ENCODE measurements around the gene RAB15. TPM values are rescaled to one million over a fixed set of nuclear protein-coding genes. Genes with fewer than 3 reads are reported as not detected.
A peak's percentile ranks its signal among the peaks of the same experiment; 100 is the strongest.

Gene RAB15
- 4.9 TPM for total RNA-seq

DNA sequence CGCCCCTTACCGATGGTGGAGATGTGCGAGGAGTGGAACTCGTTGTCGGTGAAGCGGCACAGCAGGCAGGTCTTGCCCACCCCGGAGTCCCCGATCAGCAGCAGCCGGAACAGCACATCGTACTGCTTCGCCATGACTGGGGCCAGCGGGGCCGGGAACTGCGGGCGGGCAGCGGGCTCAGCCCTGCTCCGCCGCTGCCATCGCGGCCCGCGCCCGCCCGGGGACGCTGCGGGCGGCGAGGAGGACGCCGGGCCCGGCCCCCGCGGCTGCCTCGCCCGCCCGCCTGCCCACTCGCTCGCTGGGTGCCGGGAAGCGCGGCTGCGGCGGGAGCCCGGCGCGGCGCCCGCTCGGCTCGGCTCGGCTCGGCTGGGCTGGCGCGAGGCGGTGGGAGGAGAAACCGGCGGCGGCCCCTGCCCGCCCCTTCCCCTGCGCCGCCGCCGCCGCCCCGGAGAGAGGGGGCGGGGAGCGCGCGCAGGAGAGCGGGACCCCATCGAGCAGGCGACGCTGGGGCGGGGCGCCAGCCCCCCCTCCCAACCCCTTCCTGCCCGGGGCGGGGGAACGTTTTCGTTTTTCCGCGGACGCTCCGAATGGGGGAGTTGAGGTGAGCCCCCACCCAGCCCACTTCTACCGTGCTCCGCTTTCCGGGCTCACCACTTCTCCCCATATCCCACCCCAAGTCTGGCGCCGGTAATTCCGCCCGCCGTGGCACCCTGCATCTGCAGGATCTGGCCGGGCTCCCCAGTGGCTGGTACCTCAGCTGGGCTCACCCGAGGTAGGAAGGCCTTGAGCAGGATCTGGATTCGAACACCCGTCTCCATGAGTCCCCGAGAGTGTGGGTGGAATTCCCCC is at the start of gene RAB15:
TSS of gene RAB15 (minus strand) at position 394 of the 849 bp plus-strand sequence. CDS start at position 134, 260 bp downstream.
- peak; percentile 74 for DNase-seq

- peak; percentile 59 for DNase-seq
Observed at GRCh38 chr14:65019944-65020566, 47.9 kb upstream of the RAB15 start.

GRCh38 chr14:65016471-65016870 is 44.3 kb upstream of the RAB15 start:
- no peak for DNase-seq

DNA sequence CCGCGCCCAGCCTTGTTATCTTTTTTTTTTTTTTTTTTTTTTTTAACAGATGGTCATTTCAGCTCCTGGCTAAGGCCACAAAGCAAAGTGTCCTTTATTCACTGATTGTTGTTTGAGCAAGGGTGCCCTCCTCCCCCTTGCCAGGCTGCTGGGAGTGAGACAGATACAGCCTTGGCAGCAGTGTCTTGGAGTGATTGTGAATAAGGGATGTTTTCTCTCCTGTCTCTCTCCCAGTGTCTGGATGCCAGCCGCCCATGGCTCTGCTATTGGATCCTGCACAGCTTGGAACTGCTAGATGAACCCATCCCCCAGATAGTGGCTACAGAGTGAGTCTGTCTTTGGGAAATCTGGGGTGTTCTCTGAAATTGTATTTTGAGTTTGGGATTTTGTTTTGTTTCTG is 43.3 kb upstream of the RAB15 start:
- DNase-seq, result no peak

- DNase-seq, result no peak
Observed at GRCh38 chr14:65012353-65012752, 40.2 kb upstream of the RAB15 start.

GRCh38 chr14:65011538-65011937 is 39.4 kb upstream of the RAB15 start:
- DNase-seq, result no peak

DNA sequence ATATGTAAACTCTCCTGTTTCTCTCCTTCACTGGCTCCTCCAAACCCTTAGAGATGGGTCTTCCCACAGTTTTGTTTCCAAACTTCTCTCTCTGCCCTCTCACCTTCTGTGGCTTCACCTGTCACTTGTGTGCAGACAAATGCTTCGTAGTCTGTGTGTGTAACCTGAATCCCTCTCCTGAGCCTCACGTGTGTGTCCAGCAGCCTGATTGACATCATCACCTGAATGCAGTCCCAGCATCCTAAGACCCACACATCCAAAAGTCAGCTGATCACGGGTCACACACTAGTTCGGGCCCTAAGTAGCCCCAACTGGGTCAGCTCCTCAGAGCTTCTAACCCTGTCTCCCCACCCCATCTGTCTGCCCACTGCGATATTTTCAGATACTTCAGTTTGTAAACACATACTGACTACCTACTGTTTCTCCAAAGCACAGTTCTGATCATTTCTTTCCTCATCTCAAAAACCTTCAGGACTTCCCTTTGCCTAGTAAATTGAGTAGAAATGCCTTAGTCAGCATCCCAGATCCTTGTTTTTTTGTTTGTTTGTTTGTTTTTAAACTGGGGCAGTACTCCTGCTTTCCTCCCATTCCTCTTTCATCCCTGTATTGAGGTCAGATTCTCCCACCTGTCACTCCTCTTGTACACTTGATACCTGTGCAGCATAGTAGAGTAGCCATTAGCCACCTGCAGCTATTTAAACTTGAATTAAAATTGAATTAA is 38.2 kb upstream of the RAB15 start:
- DNase-seq, result no peak

GRCh38 chr14:65007202-65007601 is 35.1 kb upstream of the RAB15 start:
- no peak for DNase-seq

DNA sequence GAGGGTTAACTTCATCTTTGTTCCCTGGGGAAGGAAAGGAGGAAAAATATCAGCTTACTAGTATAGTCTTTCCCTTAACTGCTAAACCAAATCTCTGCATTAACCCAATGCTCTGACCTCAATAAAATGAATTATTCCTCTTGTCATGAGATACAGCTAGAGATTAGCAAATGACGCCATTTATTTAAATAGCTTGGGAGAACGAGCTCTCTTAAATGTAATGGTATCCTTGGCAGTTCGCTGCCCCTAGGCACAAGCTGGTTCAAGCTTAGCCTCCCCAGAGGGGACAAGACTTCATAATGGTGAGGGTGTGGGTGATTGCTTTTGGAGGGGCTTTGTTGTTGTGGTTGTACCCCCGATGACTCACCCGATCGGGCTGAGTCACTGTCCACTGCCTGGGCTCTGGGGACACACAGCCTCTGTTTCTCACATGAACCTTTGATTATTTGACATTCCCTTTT is 34.2 kb upstream of the RAB15 start:
- DNase-seq, result no peak

DNA sequence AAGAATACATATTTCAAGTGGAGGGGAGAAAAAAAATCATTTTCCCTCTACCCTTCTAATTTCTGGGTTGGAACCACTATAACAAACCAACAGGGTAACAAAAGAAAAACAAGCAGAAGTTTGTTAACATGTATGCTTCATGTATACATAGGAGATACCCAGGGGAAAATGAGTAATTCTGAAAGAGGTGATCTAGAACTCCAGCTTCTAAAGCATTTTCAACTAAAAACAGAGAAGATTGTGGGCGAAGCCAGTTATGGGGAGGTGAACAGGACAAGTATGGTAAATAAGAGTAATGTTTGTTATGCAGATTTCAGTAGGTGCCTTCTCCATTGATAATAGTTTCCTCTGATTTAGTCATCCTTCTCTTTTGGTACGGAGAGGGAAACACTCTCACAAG is 31.3 kb upstream of the RAB15 start:
- DNase-seq, result no peak

DNA sequence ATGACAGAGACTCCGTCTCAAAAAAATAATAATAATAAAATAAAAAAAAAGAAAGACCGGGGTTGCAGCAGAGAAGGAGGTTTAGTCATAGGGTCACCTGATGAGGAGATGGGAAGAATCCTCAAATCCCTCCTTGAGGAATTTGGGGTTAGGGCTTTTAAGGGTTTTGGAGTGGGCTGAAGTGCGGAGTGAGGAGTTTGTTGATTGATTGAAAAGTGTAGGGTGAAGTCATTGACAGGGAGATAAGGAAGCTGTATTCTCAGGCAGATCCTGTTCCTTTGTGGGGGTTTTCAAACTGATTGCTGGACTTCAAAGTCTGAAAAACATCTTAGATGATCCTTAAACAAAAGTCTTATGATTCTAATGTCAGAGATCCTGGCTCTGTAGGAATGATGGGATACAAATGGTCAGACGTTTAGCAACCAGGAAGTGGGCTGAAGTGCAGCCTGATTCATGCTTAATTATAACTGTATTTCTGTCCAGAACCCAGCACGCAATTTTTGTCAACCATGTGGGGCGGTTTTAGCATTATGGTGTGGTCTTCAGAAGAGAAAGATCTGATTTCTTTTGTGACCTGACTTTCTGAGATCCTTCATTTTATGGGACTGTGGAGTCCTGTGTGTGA is 30.6 kb upstream of the RAB15 start:
- no peak for DNase-seq

DNA sequence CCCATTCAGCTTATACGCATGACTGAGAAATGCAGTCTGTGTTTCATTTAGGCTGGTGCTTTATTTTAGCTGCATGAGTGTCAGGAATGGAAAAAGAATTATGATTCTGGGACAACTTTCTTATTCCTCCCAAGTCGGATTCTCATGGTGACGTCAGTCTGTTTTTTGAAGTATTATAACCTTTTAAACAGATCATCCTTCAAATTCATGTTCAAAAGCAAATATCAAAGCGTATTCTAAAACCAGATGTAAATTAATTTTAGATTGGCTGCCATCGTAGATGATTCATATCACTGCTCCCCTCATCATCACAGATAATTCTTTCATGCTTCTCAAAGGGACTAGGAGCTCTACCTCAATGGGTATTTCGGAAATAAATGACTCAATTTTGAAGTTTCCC is 29.6 kb upstream of the RAB15 start:
- DNase-seq, result no peak

- DNase-seq, result no peak
Observed at GRCh38 chr14:65000898-65001591, 28.9 kb upstream of the RAB15 start.

DNA sequence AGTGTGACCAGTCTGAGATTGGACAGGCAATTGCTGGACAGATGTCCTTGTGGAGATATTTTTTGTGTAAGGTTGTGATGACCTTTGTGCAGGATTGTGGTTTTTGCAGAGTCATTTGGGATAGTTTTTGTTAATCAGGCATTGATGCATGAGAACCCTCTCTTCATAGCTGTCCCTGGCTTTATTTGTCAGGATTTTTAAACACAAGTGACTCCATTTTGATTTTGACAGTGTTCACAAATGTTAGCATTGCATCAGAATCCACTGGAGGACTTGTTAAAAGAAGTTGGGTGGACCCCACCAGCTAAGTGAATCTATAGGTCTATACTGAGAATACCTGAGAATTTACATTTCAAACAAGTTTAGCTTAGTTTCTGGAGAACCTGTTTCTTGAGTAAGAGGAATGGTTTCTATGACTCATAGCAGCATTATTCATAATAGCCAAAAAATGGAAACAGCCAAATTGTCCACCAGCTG is 26.4 kb upstream of the RAB15 start:
- DNase-seq, result no peak

- DNase-seq, result peak; percentile 49
Observed at GRCh38 chr14:64997108-64997794, 25.1 kb upstream of the RAB15 start.

GRCh38 chr14:64995291-64995690 is 23.2 kb upstream of the RAB15 start:
- no peak for DNase-seq

DNA sequence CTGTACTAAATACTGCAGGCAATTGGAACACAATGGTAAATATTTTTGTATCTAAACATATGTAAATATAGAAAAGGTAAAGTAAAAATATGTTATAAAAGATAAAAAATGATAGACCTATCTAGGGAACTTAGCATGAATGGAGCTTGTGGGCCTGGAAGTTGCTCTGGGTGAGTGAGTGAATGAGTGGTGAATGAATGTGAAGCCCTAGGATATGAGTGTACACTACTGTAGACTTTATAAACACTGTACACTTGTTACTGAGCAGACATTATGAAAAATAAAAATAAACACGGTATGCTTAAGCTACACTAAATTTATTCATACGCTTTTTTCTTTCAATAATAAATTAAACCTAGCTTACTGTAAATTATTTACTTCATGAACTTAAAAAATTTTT is 22.4 kb upstream of the RAB15 start:
- DNase-seq, result no peak

DNA sequence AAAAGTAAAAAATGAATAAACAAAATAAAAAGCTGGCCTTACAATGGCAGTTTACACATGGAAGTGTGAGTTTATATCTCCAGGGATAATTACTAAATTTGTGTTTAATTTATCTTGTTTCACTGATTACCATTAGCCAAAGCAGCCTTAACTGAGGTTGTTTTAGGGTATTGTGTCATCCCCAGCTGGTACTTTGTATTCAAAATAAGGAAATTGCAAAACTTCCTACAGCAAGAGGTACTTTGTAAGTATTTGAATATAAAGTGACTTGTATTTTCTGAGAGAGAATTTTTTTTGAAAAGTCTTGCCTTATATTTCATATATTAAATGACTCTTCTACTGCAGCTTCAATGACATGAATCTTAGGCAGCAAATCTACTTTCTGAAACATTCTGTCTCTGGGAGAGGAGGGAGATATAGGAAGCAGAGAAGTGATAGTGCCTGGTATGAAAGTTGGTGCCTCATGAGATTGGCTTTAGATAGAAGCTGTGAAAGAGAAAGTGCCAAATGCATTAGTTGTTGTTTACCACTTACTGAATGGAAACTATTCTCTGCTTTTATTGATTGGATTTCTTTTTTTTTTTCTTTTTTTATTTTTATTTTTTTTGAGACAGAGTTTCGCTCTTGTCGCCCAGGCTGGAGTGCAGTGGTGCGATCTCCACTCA is 21.3 kb upstream of the RAB15 start:
- no peak for DNase-seq

- DNase-seq, result no peak
Observed at GRCh38 chr14:64992328-64992885, 20.3 kb upstream of the RAB15 start.

DNA sequence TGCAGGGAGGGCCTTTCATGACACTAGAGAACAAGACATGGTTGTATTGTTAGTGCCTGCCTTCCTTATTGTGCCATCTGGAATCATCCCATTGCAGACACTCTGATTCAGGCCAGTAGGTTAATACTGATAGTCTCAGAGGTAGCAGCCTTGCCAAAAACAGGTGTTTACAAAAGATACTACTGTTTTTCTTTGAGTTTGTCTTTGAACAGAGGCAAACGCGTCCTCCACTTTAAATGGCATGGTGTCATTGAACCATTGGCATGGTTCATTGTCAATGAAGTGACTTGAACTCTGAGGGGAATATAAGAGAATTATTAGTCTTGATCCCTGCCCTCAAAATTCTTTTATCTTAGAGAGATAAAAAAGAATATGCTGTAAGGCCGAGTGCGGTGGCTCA is 18.8 kb upstream of the RAB15 start:
- no peak for DNase-seq
